Smooth muscle cell (in vitro differentiated cells): ENCODE measurements around the gene JTB. TPM values are rescaled to one million over a fixed set of nuclear protein-coding genes. Genes with fewer than 3 reads are reported as not detected.
A peak's percentile ranks its signal among the peaks of the same experiment; 100 is the strongest.

Experiments used
- DNase-seq: peaks from one replicate; lab custom pipeline; 2025; ENCODE audit not compliant: unreplicated experiment; lab: John Stamatoyannopoulos, UW
- H2AFZ ChIP-seq: fragments of 200-600 bp; sonication (generic); 2 replicates; pipeline ENCODE4 v1.6.0; 2016; ENCODE audit warnings: antibody characterized with exemption, low read depth, mild to moderate bottlenecking
- H3F3A ChIP-seq: fragments of 200-600 bp; sonication (generic); 2 replicates; pipeline ENCODE4 v1.6.0; 2017; ENCODE audit warnings: antibody characterized with exemption, low read depth
- H3K27ac ChIP-seq: fragments of 200-600 bp; sonication (generic); 2 replicates; pipeline ENCODE4 v1.5.1; 2016; ENCODE audit warnings: low read depth, mild to moderate bottlenecking
- H3K27me3 ChIP-seq: fragments of 200-600 bp; sonication (generic); 2 replicates; pipeline ENCODE4 v1.6.1; 2016; ENCODE audit warnings: low read depth, mild to moderate bottlenecking
- H3K36me3 ChIP-seq: fragments of 200-600 bp; sonication (generic); 2 replicates; pipeline ENCODE4 v1.5.1; 2016; ENCODE audit warnings: low read depth
- H3K4me1 ChIP-seq: fragments of 200-600 bp; sonication (generic); 2 replicates; pipeline ENCODE4 v1.5.1; 2016; ENCODE audit warnings: low read depth
- H3K4me2 ChIP-seq: fragments of 200-600 bp; sonication (generic); 2 replicates; pipeline ENCODE4 v1.6.0; 2016; ENCODE audit warnings: mild to moderate bottlenecking
- H3K4me3 ChIP-seq: fragments of 200-600 bp; sonication (generic); 2 replicates; pipeline ENCODE4 v1.5.1; 2016; ENCODE audit warnings: mild to moderate bottlenecking
- H3K79me2 ChIP-seq: fragments of 200-600 bp; sonication (generic); 2 replicates; pipeline ENCODE4 v1.6.0; 2016; ENCODE audit warnings: low read depth, mild to moderate bottlenecking
- H3K9ac ChIP-seq: fragments of 200-600 bp; sonication (generic); 2 replicates; pipeline ENCODE4 v1.6.0; 2016; ENCODE audit warnings: low read depth
- H3K9me3 ChIP-seq: fragments of 200-600 bp; sonication (generic); replicated peaks from 2 replicates; pipeline ENCODE4 v1.5.1; 2016; ENCODE audit warnings: low read depth
- H4K20me1 ChIP-seq: fragments of 200-600 bp; sonication (generic); 2 replicates; pipeline ENCODE4 v1.6.0; 2016; ENCODE audit warnings: low read depth
- CTCF ChIP-seq: fragments of 200-600 bp; sonication (generic); IDR thresholded peaks from 2 replicates; pipeline ENCODE4 v1.5.1; 2017; ENCODE audit warnings: borderline replicate concordance, mild to moderate bottlenecking, antibody characterized with exemption; ENCODE audit not compliant: insufficient read depth, poor library complexity, severe bottlenecking
- WGBS: methylation state at CpG from one replicate; pipeline ENCODE4 v1.1.7; 2016; ENCODE audit warnings: low lambda C conversion rate; 5-methylcytosine and 5-hydroxymethylcytosine counted together
- polyA plus RNA-seq: library from polyadenylated mRNA; unstranded; fragments of >200 nt; fragmentation: Nextera tagmentation; extraction: Ambion mirVana; gene quantifications from 2 replicates; pipeline ENCODE4 v1.2.1, GENCODE V29; 2016
- total RNA-seq: library from RNA; depleted of rRNA; stranded (reverse); fragments of >200 nt; gene quantifications from 2 replicates; pipeline ENCODE4 v1.2.3, GENCODE V29; 2014

Gene JTB
- total RNA-seq (139 and 150 TPM in 2 replicates), polyA plus RNA-seq (157 TPM in 2 replicates)

GRCh38 chr1:153977250-153978240, at the start of gene JTB:
Gene JTB (minus strand): TSS chr1:153977674. CDS start chr1:153977252, 422 bp downstream.
- Histone ChIP-seq H3K27ac (peak within 1 kb of the TSS; percentile 56), H3K9me3 (no peaks in the 10 kb centered on the region), H4K20me1 (peaks cover 10% of the 10 kb centered on the region), H3K9ac (peak within 1 kb of the TSS; percentile 83), H3K27me3 (no peaks in the 10 kb centered on the region), H3K79me2 (peaks cover 18% of the 10 kb centered on the region), H3K4me3 (peak within 1 kb of the TSS; percentile 82), H3K4me2 (peak within 1 kb of the TSS; percentile 94), H3K36me3 (no peaks in the 10 kb centered on the region), H3K4me1 (peaks cover 8% of the 10 kb centered on the region), H3F3A (peaks cover 19% of the 10 kb centered on the region), H2AFZ (peak within 1 kb of the TSS; percentile 64)
- WGBS: under 1% methylated on average over 75 of the region's 75 CpGs
- no peak for TF ChIP-seq CTCF
- peak; percentile 30 for DNase-seq

- Histone ChIP-seq H3K27ac (no peak overlapping the region), H3K4me3 (no peak overlapping the region), H3K36me3 (no peaks in the 10 kb centered on the region), H3K4me2 (no peak overlapping the region), H3F3A (no peaks in the 10 kb centered on the region), H3K79me2 (no peaks in the 10 kb centered on the region), H3K9me3 (no peaks in the 10 kb centered on the region), H4K20me1 (no peaks in the 10 kb centered on the region), H3K9ac (no peak overlapping the region), H2AFZ (no peak overlapping the region), H3K27me3 (no peaks in the 10 kb centered on the region), H3K4me1 (no peaks in the 10 kb centered on the region)
- no peak for DNase-seq
- WGBS: 100% methylated on average over 1 of the region's 1 CpG
- TF ChIP-seq CTCF: no peak
Observed at GRCh38 chr1:154019940-154020339, 42.5 kb upstream of the JTB start.

- Histone ChIP-seq H3K36me3 (no peaks in the 10 kb centered on the region), H3K4me3 (no peak overlapping the region), H3K9me3 (no peaks in the 10 kb centered on the region), H3K27ac (no peak overlapping the region), H3K27me3 (no peaks in the 10 kb centered on the region), H3F3A (no peaks in the 10 kb centered on the region), H3K79me2 (no peaks in the 10 kb centered on the region), H2AFZ (no peak overlapping the region), H3K9ac (no peak overlapping the region), H4K20me1 (no peaks in the 10 kb centered on the region), H3K4me2 (no peak overlapping the region), H3K4me1 (no peaks in the 10 kb centered on the region)
- TF ChIP-seq CTCF: no peak
- DNase-seq: no peak
- 86% methylated on average over 4 of the region's 4 CpGs for WGBS
Observed at GRCh38 chr1:154019269-154019668, 41.8 kb upstream of the JTB start.
